Gastrocnemius medialis (tissue), 4 donors: ENCODE measurements around the gene CHAF1A. TPM values are rescaled to one million over a fixed set of nuclear protein-coding genes. Genes with fewer than 3 reads are reported as not detected.

ENCODE experiments used
- ATAC-seq, 2 donors: fragments of 150-250 bp; one replicate each; pipeline ENCODE4 v1.9.1; 2016
- DNase-seq, 2 donors: peaks; one replicate each; pipeline ENCODE4 v3.0.0-alpha.2; 2019
- H3K27ac ChIP-seq, 4 donors: fragments of 200-600 bp; sonication (generic); 1 replicate in 1 of 4; 2 replicates in 3 of 4; pipeline ENCODE4 v1.5.1; 2016 to 2018; ENCODE audit warnings: mild to moderate bottlenecking in 2 of 4, moderate library complexity in 1 of 4
- H3K27me3 ChIP-seq, 3 donors: fragments of 200-600 bp; sonication (generic) in 2 of 3; 1 replicate in 1 of 3; 2 replicates in 2 of 3; pipeline versions ENCODE4 v1.5.1 to v1.6.0; 2016 to 2019; ENCODE audit warnings: mild to moderate bottlenecking in 1 of 3, moderate library complexity in 1 of 3
- H3K36me3 ChIP-seq, 2 donors: fragments of 200-600 bp; sonication (generic) in 1 of 2; one replicate each; pipeline ENCODE4 v1.5.1; 2017 to 2018
- H3K4me1 ChIP-seq, 2 donors: fragments of 200-600 bp; sonication (generic) in 1 of 2; one replicate each; pipeline ENCODE4 v1.5.1; 2016 to 2017; ENCODE audit warnings: mild to moderate bottlenecking in 2 of 2
- H3K4me3 ChIP-seq, 4 donors: fragments of 200-600 bp; sonication (generic) in 3 of 4; 1 replicate in 1 of 4; 2 replicates in 3 of 4; pipeline ENCODE4 v1.5.1; 2016 to 2019; ENCODE audit warnings: mild to moderate bottlenecking in 2 of 4
- H3K9me3 ChIP-seq, 3 donors: fragments of 200-600 bp; sonication (generic) in 2 of 3; 1 replicate in 1 of 3; 2 replicates in 2 of 3; pipeline ENCODE4 v1.5.1; 2016 to 2019
- POLR2A ChIP-seq, 2 donors: fragments of 450-650 bp; IDR thresholded peaks; one replicate each; pipeline ENCODE4 v1.6.1; 2017; ENCODE audit warnings: antibody characterized with exemption in 2 of 2, mild to moderate bottlenecking in 2 of 2, moderate library complexity in 2 of 2
- in situ Hi-C, 4 donors: fragments of 200-750 bp; cut with MboI; loops; one replicate each; pipeline versions ENCODE4 v1.15.0 to v1.8.0; 2017; ENCODE audit warnings: low sequenced_read_pairs in 4 of 4
- intact Hi-C: fragments of 100-400 bp; cut with DNase I; formaldehyde crosslinking; loops from one replicate; pipeline ENCODE4 v1.15.1; 2023; ENCODE audit warnings: low total_unique reads
- total RNA-seq, 4 donors: library from RNA; depleted of rRNA; stranded (reverse); fragments of >200 nt; gene quantifications; one replicate each; pipeline versions ENCODE4 v1.1.0 to v1.2.3, GENCODE V29; 2016
- TF ChIP-seq, protein P1 (sequence below), 5 experiments: fragments of 450-650 bp in 3 of 5; fragments of 200-600 bp in 2 of 5; sonication (generic) in 2 of 5; IDR thresholded peaks in 4 of 5; conservative IDR thresholded peaks in 1 of 5; 1 replicate in 4 of 5; 2 replicates in 1 of 5; pipeline ENCODE4 v1.5.1; 2016 to 2019; ENCODE audit warnings: antibody characterized with exemption in 5 of 5, mild to moderate bottlenecking in 3 of 5, moderate library complexity in 3 of 5

CHAF1A gene
- total RNA-seq, 4 donors from 2014 or later: 7.3 to 15.8 (median 9.7) TPM

DNA sequence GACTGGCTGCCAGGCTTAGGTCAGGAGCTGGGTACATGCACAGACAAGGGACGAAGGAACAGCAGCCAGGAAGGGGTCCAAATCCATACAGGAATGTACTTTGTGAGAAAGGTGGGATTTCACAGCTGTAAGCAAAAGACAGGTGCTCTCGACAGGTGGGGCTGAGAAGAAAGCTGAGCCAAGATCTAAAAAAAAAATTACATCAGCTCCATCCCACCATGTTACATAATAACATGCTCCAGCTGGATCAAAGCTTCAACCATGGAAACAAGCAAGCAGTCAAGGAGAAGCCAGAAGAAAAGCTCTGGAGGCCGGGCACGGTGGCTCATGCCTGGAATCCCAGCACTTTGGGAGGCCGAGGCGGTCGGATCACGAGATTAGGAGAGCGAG lies 47.2 kb downstream of the CHAF1A start:
- intact Hi-C loops (loop anchor here (1.0 to 10.0 kb wide), 3 partner anchors 47 to 105 kb away; partner anchors contain the start of genes CHAF1A and MPND), in situ Hi-C loops (no loop called here)
- Histone ChIP-seq H3K27ac (peak overlapping the region; percentile 84 to 93 (median 88)), H3K4me3 (no peak overlapping the region), H3K4me1 (peaks cover 18 to 23% of the 10 kb centered on the region in 2 donors), H3K27me3 (no peaks in the 10 kb centered on the region), H3K36me3 (peaks cover 0 to 76% of the 10 kb centered on the region in 2 donors), H3K9me3 (no peaks in the 10 kb centered on the region)
- no peak for DNase-seq
- no peak for TF ChIP-seq POLR2A (IDR thresholded peaks at IDR 0.05)
- TF ChIP-seq, protein P1, sequence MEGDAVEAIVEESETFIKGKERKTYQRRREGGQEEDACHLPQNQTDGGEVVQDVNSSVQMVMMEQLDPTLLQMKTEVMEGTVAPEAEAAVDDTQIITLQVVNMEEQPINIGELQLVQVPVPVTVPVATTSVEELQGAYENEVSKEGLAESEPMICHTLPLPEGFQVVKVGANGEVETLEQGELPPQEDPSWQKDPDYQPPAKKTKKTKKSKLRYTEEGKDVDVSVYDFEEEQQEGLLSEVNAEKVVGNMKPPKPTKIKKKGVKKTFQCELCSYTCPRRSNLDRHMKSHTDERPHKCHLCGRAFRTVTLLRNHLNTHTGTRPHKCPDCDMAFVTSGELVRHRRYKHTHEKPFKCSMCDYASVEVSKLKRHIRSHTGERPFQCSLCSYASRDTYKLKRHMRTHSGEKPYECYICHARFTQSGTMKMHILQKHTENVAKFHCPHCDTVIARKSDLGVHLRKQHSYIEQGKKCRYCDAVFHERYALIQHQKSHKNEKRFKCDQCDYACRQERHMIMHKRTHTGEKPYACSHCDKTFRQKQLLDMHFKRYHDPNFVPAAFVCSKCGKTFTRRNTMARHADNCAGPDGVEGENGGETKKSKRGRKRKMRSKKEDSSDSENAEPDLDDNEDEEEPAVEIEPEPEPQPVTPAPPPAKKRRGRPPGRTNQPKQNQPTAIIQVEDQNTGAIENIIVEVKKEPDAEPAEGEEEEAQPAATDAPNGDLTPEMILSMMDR (IDR thresholded peaks at IDR 0.05 in 4 of 5, conservative IDR thresholded peaks at IDR 0.05 in 1 of 5): no peak
- peak; percentile 9 to 50 for ATAC-seq

DNA sequence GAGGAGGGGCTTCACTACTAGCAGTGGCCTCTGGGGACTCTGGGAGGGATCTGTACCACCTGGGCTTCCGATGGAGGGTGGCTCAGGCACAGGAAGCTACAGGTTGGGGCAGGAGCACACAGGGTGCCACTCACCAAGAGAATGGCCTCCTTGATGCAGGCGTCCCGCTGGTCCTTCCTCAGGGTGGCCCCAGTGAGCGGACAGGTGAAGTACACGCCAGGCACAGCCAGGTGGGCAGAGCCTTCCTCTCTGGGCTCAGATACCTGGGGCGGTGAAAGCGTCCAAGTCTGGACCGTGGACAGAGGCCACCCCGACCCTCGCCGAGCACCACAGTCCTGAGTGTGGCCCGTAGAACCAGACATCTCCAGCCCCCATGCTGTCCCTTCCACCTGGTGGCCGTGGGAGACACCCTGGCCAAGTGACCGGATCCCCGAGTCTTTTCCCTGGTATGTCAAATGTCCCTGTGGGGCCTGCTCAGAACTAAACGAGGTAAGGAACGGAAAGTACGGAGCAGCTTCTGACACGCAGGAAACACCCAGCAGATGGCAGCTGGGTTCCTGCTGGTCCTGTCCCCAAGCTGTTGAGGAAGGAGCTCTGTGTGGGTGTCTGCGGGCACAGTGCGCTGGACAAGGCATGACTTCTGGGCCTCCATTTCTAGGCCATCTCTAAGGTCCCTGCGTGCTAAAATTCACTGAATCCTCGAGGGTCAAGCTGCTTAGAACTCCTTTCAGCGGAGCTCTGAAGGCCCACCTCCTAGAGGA lies 50.0 kb downstream of the CHAF1A start:
- TF ChIP-seq POLR2A (IDR thresholded peaks at IDR 0.05): no peak
- H3K27me3 ChIP-seq: no peaks in the 10 kb centered on the region
- ATAC-seq (no peak), DNase-seq (no peak)
- no peaks in the 10 kb centered on the region for H3K9me3 ChIP-seq
- peaks cover 0 to 49% of the 10 kb centered on the region in 2 donors for H3K36me3 ChIP-seq
- H3K27ac ChIP-seq: peak overlapping the region in 1 of 4 donors; percentile 95
- H3K4me1 ChIP-seq: peaks cover 39 to 43% of the 10 kb centered on the region in 2 donors
- no peak overlapping the region for H3K4me3 ChIP-seq
- intact Hi-C loops (loop anchor here (10.0 kb wide), 1 partner anchor 108 kb away; the partner anchor contains the start of gene MPND), in situ Hi-C loops (no loop called here)

DNA sequence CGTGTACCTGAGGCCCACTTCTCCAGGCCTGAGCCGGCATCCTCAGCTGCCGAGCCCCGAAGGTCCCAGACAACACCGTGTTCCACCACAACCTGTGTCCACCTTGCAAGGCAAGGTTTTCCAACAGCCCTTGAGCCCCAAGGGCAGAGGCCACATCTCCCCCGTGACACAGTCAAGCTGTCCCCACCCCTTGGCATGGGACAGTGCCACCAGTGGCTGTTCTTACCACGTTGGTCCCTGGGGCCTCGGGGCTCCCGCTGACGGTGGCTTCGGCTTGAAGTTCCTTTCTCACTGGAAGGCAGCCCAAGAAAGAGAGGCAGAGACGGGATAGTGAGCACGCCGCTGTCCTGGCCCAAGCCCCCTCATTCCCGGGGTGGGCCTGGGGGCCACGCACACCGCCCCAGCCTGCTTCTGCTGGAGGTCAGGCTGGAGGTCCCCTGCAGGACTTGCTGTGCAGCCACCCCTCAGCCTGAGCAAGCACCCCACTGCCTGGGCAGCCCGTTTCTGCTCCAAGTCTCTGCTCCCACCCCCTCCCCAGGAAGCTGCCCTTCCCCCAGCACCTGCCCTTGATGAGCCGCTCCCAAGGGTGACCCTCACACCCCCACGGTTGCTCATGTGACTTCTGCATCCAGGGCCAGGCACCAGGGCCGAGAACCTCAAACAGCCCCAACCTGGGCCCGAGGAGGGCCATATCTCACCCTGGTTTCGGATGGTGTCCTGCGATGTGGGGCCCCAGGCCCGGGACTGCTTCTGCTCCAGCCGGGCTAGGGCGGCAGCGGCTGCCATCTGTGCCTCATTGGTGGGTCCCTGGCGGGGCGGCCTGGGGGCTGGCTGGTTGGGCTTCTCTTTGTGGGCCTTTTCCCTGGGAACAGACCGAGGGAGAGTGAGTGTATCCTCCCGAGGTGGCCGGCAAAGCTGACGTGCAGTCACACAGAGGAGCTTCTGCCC lies 51.1 kb downstream of the CHAF1A start:
- DNase-seq: no peak

DNA sequence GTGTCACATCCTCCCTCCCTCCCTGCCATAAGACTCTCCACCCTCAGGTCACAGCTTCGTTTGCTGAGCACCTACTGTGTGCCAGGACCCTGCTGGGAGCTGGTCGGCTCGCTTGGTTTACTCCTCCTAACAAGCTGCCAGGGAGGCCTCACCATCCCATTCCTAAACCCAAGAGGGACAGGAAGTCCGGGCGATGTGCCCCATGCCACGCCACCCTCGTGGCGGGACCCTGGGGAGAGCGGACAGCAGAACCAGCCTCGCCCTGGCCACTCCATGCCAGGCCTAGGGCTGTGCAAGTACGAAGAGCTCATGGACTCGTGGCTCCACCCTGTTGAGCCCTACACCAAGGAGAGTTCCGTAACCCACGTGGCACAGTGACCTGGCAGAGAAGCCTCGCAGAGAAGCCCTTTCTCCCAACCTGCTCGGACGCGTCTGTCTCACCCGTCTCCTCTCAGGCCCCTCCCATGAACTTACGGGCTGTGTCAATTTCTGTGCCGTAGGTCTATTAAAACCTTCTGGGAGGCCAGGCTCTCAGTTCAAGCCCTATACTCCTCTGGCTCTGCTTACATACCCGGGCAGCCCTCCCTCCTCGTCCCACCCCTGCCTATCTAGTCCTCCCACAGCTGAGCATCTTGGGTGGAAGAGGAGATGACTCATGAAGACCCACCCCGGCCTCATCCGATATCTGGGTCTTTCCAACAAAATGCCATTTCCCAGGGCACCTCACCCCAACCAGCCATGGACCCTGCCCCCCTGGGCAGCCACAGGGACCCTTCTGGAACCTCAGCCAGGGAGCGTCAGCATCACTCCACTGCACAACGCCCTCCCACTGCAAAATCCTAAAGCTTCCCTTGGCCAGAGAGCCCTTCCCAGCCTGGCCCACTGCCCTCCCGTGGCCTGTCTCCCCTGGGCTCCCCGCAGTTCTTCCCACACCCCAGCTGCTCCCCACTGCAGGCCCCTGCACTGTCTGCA lies 52.6 kb downstream of the CHAF1A start:
- DNase-seq: peak; percentile 59 to 65
- peak overlapping the region; percentile 6 to 80 (median 32) for H3K4me3 ChIP-seq
- H3K4me1 ChIP-seq: peaks cover 25 to 29% of the 10 kb centered on the region in 2 donors
- H3K9me3 ChIP-seq: no peaks in the 10 kb centered on the region
- intact Hi-C loops (loop anchor here (5.0 to 10.0 kb wide), 2 partner anchors 82 to 110 kb away; partner anchors contain the start of genes MPND and PLIN5), in situ Hi-C loops (no loop called here)
- H3K27me3 ChIP-seq: no peaks in the 10 kb centered on the region
- ATAC-seq: peak; percentile 40 to 45
- H3K36me3 ChIP-seq: peaks cover 0 to 34% of the 10 kb centered on the region in 2 donors
- peak overlapping the region; percentile 90 to 99 (median 95) for H3K27ac ChIP-seq
- TF ChIP-seq, protein P1 (IDR thresholded peaks at IDR 0.05 in 4 of 5, conservative IDR thresholded peaks at IDR 0.05 in 1 of 5): no peak
- peak in 1 of 2 donors; percentile 35 for TF ChIP-seq POLR2A (IDR thresholded peaks at IDR 0.05)

More for the DNA sequence above, 51.1 kb downstream of the CHAF1A start:
- H3K27me3 ChIP-seq: no peaks in the 10 kb centered on the region
- no peak for TF ChIP-seq POLR2A (IDR thresholded peaks at IDR 0.05)
- TF ChIP-seq, protein P1 (IDR thresholded peaks at IDR 0.05 in 4 of 5, conservative IDR thresholded peaks at IDR 0.05 in 1 of 5): no peak
- peaks cover 35 to 36% of the 10 kb centered on the region in 2 donors for H3K4me1 ChIP-seq
- H3K4me3 ChIP-seq: no peak overlapping the region
- H3K36me3 ChIP-seq: peaks cover 0 to 38% of the 10 kb centered on the region in 2 donors
- H3K27ac ChIP-seq: peak overlapping the region in 3 of 4 donors; percentile 4 to 99 (median 95)
- no peak for ATAC-seq
- no peaks in the 10 kb centered on the region for H3K9me3 ChIP-seq
- in situ Hi-C loops (no loop called here), intact Hi-C loops (loop anchor here (10.0 kb wide), 1 partner anchor 109 kb away; the partner anchor contains the start of gene MPND)
